GM18858 (cell line): ENCODE measurements around the gene AFAP1.

ENCODE experiments used
- ATAC-seq: cut with Tn5 transposase; IDR thresholded peaks from one replicate; pipeline ENCODE4 v1.9.1; 2021; ENCODE audit not compliant: unreplicated experiment

The AFAP1 gene

DNA sequence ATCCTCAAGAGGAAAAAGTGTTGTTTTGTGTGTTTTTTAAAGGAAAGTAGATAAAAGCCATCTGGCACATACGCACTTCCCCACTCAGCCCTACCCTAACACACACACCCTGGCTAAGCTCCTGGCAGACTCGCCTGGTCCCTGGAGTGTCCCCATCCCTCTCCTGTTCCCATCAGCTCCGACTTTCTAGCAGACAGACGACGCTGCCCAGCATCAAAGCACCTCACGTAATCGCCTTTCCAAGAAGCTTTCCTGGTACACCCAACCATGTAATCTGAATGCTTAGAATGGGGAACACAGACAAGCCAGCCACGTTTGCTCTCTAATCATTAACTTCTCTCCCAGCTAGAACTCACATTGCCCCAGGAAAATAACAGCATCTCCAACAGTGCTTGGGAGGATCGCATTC lies 116.2 kb downstream of the AFAP1 start:
- ATAC-seq = no peak

DNA sequence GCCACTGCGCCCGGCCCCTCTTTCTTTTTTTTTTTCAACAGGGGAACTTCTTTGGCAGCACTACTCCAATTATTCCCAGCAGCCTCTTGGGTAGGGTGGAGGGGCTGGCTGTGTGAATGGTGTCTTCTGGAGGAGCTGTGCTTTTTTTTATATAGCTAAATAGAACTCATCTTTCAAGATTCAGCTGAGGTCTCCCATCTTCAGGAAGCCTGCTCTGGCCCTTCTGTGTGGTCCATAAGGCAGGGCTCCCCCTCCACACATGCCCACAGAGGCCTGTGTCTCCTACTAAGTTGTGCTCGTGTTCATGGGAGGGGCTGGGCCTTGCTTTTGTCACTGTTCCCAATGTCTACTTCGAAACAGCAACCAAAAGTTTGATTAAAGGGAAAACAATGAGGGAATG lies 116.8 kb downstream of the AFAP1 start:
- no peak for ATAC-seq

DNA sequence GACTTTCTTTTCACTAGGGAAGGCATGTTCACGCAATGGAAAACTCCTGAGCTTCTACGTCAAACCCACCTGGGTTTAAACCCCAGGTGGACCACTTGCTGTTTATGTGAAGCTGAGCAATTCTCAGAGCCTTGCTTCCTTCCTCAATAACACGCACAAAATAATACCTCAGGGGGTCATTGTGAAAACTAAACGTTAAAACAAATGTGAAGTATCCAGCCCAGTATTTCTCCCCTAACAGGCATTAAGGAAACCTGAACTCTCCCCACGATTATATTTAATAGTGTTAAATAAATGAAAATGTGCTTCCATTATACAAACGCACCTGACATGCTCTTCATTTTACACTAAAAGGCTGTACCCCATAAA lies 117.5 kb downstream of the AFAP1 start:
- ATAC-seq = no peak

DNA sequence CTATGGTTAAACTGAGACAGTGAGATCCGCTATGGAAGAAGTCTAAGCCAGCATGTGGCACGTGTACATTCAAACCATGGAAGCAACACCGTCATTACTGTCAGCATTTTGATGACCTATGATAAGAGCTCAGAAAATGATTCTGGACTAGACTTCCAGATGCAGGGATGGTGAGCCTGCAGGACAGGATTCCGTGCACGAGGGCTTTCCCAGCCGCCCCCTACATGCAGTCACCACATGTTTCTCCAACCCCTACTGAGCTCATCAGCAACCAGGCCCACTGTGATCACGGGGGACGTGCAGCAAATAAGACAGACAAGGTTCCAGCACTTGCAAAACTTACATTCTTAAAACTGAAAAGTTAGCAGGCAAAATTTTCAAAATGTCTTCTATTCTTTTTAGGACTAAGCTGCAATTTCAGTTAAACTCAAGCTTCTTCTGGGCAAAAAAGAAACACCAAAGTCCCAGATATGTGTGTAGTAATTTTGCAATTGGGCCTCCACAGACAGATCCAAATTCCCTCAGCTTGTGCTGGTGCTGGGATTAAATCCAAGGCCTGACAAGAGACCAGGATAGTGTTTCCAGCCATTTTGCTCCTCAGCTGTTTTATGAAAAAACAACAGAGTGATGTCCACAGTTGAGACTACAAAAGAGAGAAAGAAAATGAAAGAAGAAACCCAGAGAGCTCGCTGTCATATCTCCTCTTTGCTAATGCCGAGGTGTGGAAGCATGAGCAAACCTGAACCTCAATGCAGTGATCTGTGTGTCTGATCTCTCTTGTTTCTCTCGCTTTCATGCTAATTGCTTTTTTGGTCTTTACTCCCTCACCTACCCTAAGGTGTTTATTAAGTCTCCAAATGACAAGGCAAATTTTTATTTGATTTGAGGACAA lies 118.2 kb downstream of the AFAP1 start:
- no peak for ATAC-seq

DNA sequence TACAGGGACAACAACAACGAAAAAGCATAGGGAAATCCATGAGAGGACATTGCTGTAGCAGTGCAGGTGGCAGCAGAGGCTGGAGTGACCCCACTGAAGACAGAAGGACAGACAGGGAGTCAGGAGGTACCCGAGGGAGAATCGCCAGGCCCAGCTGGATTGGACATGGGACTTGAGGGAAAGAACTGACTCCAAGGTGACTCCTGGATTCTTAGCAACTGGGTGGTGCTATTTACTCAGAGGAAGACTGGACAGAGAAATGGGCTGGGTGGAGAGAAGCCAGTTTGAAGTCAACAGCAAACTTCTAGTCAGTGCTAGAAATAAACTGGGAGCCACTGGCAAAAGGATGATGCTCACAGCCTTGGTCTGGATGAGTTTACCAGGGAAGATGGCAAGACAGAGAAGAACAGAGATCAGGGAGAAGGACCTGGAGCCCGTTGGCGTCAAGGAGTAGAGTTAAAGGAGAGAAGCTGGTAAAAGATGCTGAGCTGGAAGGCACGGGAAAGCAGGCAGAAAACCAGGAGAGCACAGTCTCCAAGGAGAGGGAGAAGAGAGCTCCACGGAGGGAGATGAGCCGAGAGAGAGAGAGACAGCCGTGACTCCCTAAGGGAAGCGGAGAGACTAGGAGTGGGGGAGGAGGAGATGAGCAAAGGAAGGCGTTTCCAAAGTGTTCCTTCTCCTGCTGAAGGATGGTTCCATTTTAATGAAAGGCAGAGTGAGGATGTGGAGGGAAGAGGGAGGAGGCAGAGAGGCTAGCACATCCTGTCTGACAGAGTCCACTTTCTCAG lies 119.4 kb downstream of the AFAP1 start:
- ATAC-seq = no peak

DNA sequence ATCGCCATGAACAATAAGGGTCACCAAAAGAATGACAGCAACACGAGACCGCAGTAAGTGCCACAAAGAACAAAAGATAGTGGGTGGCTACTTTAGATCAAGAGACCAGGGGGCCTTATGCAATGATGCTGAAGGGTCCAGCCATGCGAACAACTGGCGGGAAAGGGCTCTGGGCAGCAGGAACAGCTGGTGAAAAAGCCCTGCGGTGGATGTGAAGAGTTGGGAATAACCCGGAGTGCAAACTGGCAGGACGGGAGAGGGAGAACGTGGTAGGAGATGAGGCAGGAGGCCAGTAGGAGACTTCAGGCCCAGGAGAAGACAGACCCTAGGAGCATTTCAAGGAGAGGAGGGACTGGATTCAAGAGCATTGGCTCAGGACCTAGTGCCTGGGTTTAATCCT lies 120.2 kb downstream of the AFAP1 start:
- no peak for ATAC-seq

DNA sequence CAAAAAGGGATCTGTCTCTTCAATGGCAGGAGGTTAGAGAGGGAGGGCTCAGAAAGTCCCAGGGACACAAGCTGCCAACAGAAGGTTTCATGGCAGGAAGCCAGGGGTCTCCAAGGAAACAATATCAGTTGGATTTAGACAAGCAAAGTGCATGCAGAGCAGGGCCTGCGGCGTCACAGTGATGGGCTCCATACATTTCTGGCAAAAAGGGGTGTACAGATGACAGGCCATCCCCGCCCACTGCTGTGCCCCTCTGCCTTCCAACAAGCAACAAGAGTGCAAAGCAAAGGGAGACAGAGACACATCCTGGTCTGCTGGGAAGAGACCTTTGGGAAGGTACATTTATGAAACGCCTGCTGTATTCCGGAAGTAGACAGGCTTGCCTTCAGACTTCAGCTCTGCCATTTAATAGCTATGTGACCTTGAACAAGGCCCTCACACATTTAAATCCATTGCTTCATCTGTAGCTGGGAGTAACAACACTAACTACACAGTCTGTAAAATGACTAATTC lies 121.2 kb downstream of the AFAP1 start:
- no peak for ATAC-seq

DNA sequence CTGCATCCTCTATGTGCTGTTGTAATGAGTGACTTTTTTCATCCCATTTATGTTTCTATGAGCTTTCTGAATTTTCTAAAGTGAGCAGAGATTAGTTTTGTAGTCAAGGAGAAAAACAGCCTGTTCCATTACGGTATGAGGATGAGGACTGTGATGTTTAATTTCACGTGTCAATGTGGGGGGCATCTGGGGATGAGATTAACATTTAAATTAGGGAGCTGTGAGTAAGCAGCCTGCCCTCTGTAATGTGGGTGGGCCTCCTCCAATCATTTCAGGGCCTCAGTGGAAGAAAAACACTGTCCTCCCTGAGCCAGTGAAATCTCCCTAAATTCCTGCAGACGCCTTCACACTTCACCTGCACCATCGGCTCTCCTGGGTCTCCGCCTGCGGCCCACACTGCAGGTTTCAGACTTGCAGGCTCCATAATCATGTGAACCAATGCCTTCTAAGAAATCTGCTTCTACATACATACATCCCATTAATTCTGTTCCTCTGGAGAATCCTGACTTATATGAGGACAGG lies 121.7 kb downstream of the AFAP1 start:
- no peak for ATAC-seq

DNA sequence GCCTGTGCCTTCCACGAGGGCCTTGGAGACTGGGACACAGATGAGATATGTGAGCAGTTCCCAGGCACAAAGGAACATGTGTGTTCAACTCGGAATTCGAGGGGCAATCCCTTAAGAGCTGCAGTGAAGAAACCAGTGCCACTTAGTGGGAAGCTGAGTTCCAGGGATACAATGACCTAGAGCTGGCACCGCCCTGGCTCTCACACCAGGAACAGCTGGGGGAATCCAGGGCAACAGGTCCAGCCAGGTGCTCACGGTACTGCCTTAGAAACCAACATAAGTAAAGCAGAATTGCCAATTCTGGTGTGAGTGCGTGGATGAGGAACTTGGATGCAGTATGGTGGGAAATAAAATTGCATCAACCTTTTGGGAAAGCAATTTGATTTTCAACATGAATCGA lies 122.9 kb downstream of the AFAP1 start:
- ATAC-seq = no peak

DNA sequence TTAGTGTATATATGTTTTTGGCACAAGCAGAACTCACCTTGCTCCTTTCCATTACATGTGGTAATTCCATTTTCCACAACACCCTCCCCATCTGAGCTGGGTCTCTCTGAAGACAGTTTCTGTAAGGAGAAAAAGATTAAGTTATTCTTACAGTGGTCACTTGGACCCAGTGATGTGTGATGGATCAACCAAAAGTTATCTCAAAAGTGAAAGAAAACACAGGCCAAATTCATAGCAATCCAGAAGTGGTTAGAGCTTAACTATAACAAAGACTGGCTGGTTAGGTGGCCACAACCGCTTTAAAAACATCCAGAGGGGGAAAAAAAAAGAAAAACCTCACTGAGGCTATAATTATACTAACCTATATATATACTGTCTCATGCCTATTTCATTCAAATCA lies 123.7 kb downstream of the AFAP1 start:
- no peak for ATAC-seq

DNA sequence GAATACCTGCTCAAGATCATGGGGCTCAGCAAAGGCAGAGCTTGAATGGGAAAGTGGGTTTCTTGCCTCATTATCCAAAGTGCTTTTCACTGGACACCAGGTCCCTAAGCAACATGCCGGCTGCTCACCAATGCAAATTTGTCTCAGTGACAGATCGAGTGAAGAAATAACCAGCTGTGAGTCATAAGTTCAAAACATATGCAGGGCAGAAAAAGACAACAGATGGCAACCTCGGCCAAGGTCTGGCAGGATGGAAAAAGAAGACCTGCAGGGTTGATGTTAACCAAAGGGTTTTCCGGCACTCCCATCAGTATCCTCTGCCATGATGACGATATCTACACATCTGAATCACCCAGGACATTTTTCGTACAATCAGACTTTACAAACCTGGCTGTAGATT lies 124.1 kb downstream of the AFAP1 start:
- no peak for ATAC-seq

DNA sequence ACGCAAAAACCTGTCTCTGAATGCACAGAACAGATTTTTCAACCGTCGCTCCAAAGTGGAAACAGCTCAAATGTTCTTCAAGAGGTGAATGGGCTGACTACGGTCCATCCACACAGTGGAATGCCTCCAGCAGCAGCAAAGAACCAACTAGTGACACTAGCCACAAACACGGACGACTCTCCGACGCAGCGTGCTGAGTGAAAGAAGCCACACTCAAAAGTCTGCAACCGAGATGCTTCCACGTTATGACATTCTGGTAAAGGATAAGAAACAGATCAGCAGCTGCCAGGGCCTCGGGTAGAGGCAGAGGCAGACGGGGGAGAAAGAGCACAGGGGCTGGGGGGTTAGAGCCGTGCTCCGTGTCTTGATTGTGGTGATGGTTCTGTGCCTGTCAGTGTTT lies 125.2 kb downstream of the AFAP1 start:
- no peak for ATAC-seq

DNA sequence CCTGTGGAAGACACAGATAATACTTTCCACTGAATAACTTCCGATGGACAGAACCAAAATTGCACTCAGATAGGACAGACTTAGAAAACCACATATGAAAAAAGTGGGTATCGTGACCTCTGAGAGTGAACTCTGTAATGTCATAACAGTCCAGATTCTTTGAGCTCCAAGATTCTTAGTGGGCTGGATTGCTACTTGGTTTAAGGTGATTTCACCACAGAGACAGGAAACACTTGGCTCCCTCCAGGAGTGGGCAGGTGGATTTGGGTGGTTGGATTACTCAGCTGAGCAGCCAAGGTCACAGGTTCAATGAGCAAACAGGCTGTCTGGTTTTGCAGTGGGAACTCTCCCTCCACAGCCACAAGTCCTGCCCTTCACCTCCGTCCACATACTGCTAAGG lies 126.0 kb downstream of the AFAP1 start:
- no peak for ATAC-seq

DNA sequence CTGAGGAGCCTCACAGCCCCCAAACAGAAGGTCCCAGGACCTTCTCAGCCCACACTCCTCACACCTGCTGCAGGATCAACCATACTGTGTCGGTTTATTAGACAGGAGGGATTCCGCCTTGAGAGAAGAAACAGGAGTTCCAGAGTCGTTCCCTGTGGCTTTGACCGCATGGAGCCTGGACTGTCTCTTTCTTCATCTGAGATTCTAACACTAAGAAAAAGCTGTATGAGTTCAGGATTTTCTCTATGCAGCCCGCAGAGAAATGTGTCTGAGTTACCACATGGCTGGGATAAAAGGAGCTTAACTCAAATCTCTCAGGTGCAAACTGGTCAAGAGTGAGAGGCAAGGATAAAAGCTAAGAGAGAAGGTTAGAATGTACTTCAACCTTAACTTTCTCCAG lies 126.7 kb downstream of the AFAP1 start:
- ATAC-seq = no peak

DNA sequence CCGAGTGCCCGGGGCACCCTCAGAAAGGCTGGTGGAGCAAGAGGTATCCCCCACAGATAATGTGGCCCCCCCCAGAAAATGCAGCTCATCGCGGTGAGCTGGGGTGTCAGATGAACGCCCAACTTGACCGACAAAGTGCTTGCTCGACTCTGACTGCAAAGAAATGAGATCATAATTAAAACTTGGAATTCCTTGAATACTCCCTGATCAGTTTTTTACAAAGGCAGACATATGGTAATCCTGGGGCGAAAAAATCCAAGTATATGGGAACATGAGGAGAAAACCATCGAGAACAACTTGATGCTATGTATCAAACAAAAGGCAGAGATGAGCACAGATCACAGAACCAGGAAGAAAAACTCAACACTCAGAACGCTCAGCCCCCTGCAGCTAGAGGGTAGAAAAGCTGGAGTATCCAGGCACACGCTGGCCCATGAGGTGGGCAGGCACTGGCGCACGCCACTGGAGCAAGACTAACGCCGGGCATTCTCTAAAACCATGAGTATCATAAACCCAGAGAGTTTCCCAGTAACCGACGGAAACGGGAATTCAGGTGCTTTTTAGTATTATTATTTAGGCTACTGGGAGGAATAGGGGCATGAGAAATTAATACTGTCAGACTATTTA lies 127.3 kb downstream of the AFAP1 start:
- ATAC-seq = no peak

DNA sequence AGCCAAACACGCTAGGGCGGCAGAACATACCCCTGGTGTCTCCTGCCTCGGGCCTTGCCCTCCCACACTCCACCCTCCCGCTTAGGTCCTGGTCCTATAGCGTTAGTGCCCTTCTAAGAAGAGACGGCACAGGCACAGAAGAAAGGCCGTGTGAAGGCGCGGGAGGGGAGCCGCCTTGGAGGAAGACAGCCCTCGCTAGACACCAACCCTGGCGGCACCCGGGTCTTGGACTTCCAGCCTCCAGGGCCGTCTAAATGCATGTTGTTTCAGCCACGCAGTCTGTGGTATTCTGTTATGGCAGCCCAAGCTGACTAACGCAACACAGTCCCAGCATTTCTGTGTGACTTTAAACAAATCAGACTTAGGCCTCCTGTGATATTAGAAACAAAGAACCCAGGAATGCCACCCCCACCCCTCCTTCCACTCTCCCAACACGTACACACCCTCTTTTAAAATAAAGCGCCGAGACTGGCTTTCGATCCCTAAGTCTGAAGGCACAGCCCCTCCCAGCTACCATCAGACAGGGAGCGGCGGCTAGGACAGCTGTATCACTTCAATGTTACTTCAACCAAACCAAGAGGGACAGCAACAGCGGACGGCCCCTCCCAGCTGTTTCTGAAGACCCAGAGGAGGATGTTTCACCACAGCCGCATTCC lies 128.0 kb downstream of the AFAP1 start:
- no peak for ATAC-seq

DNA sequence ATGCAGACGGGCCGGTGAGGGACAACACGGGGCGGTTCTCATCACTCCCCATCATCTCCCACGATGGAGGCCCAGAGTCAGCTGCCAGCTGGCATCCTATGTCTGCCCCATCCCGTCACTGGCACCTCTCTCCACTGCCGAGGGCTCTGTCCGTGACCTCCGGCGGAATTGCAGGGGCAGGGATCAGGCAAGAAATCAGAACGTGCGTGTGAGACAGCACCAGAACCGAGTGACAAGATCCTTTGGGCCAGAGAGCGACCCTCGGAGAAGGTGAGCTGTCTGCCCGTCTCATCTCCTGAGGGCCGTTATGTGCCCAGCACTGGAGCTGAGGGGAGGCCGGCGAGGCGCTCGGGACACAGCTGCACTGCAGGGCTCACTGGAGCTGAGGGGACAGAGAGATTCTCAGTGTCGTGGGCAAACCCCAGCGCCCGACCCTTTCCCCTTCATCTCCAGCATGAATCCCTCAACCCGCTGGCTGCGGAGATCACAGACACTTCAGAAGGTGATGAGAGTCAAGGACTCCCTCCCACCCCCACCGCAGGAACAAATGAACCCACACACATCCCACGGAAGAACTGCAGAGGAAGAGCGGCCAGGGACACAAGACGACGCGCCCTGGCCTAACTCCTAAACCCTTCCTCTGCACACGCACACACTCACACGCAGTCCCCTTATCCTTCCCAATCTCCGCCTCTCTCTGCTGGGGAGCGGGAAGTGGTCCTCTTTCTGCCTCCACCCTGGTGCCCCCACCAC lies 128.7 kb downstream of the AFAP1 start:
- ATAC-seq = no peak

DNA sequence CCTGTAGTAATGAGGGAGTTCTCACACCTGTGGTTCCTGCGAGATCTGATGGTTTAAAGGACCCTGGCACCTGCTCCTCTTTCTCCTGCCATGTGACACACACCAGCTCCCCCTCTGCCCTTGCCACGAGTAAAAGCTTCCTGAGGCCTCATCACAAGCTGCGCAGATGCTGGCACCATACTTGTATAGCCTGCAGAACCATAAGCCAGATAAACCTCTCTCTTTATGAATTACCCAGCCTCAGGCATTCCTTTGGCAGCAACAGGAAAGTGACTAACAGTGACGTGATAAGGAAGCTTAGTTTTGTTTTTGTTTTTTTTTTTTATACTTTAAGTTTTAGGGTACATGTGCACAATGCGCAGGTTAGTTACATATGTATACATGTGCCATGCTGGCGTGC lies 130.9 kb downstream of the AFAP1 start:
- ATAC-seq = no peak

DNA sequence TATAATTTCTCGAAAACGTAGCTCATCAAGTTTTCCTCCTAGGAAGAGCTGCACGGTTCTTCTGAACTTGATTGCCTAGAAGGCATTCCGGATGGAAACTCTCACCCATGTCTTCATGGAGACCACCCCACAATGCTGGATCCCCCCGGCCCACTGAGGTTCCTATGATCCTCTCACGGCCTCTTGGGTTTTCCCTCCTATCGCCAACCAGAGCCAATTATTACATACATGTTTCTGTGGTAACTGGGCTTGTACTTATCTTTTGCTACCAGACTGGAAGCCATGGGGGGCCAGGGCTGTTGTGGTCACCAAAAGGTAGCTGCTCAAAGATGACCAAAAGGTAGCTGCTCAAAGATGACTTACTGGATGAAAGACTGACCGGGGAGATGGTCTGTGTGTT lies 131.5 kb downstream of the AFAP1 start:
- no peak for ATAC-seq

DNA sequence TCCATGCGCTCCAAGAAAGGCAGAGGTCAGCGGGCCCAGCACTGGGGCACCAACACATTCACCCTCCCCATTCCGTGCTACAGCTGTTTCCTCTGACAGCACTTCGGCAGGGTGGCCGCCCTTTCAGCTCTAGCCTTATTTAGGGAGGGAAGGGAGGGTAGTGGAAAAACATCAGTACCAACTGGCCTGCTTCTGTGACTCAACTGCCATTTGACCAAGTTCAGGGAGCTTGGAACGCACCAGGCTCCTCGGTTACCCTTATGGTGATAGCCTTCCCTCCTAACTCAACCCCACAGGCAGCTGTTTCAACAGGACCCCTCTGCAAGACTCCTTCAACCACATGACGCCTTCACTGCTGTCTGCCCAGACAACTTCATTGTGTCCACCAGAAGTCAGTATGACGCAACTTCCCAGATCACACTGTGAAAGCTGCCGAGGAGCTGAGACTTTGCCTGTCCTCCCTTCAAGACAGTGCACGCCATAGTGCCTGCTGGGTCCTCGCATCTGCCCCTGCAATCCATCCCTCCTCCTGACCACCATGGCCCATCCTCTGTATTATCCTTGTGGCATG lies 132.2 kb downstream of the AFAP1 start:
- ATAC-seq = no peak
